Left lung (tissue), 10 donors: ENCODE data around the gene MEF2B. TPM values are rescaled to one million over a fixed set of nuclear protein-coding genes. Genes with fewer than 3 reads are reported as not detected.

Source experiments
- ATAC-seq: fragments of 200-7000 bp; cut with Tn5 transposase; one replicate; pipeline ENCODE4 v1.9.1; 2020; ENCODE audit warnings: moderate library complexity
- DNase-seq, 4 donors: peaks; one replicate each; pipeline ENCODE4 v3.0.0-alpha.2; 2013 to 2020
- H3K27ac ChIP-seq, 2 donors: fragments of 200-600 bp; sonication (generic) in 1 of 2; one replicate each; pipeline versions ENCODE4 v1.5.0 to v1.8.0; 2020 to 2021
- H3K27me3 ChIP-seq, 2 donors: fragments of 200-600 bp; sonication (generic) in 1 of 2; one replicate each; pipeline versions ENCODE4 v1.5.0 to v1.8.0; 2020 to 2021
- H3K36me3 ChIP-seq, 2 donors: fragments of 200-600 bp; sonication (generic) in 1 of 2; one replicate each; pipeline versions ENCODE4 v1.5.0 to v1.8.0; 2020 to 2021
- H3K4me1 ChIP-seq, 2 donors: fragments of 200-600 bp; one replicate each; pipeline ENCODE4 v1.8.0; 2021
- H3K4me3 ChIP-seq, 2 donors: fragments of 200-600 bp; sonication (generic) in 1 of 2; one replicate each; pipeline versions ENCODE4 v1.5.0 to v1.8.0; 2020 to 2021; ENCODE audit warnings: mild to moderate bottlenecking in 1 of 2
- H3K9me3 ChIP-seq, 2 donors: fragments of 200-600 bp; sonication (generic) in 1 of 2; one replicate each; pipeline versions ENCODE4 v1.5.0 to v1.8.0; 2020 to 2021
- intact Hi-C, 2 donors: fragments of 100-400 bp; cut with DNase I; formaldehyde crosslinking; loops; one replicate each; pipeline versions ENCODE4 v1.11.2 to v1.14.2; 2022
- polyA plus RNA-seq, 6 donors: library from polyadenylated mRNA; unstranded; fragments of 120-200 nt; gene quantifications; one replicate each; pipeline ENCODE4 v1.2.1, GENCODE V29; 2013; ENCODE audit not compliant: insufficient read length in 6 of 6
- total RNA-seq, 2 donors: library from RNA; stranded (reverse); fragmentation: NEBNext Ultra II Directional; extraction: Animal tissue kit (Norgen Biotek cat#: 25700); gene quantifications; one replicate each; pipeline ENCODE4 v1.2.1, GENCODE V29; 2021
- TF ChIP-seq, protein P1 (sequence below), 2 donors: fragments of 200-600 bp; sonication (generic) in 1 of 2; IDR thresholded peaks; one replicate each; pipeline versions ENCODE4 v1.5.0 to v1.8.0; 2021; ENCODE audit warnings: antibody characterized with exemption in 2 of 2
- donor health status: DM: no; HTN: yes; CAD: no.
- donor health status: DM: no; HTN: no; CAD: no.

MEF2B gene
- total and polyA plus RNA-seq, 8 donors, result 1.1 to 3.7 (median 2.1) TPM

DNA sequence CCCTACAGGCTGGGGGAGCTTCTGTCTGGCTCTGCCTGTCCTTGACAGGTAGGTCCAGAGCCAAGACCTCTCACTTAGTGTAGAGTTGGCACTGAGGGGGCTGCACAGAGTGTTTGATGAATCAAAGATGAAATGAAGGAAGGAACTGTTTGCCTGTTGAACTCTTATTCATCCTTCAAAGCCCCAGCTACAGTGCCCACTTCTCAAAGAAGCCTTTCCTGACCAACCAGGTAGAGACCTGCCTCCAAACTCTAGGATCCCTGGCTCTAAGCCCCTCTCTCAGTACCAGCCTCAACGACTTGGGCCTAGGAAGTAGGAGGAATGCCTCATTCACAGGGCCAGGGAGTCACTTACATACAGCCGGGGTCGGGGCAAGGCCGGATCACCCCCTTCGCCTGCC lies 22.7 kb downstream of the MEF2B start:
- H3K27me3 ChIP-seq, result no peaks in the 10 kb centered on the region
- H3K9me3 ChIP-seq, result no peaks in the 10 kb centered on the region
- TF ChIP-seq, protein P1, sequence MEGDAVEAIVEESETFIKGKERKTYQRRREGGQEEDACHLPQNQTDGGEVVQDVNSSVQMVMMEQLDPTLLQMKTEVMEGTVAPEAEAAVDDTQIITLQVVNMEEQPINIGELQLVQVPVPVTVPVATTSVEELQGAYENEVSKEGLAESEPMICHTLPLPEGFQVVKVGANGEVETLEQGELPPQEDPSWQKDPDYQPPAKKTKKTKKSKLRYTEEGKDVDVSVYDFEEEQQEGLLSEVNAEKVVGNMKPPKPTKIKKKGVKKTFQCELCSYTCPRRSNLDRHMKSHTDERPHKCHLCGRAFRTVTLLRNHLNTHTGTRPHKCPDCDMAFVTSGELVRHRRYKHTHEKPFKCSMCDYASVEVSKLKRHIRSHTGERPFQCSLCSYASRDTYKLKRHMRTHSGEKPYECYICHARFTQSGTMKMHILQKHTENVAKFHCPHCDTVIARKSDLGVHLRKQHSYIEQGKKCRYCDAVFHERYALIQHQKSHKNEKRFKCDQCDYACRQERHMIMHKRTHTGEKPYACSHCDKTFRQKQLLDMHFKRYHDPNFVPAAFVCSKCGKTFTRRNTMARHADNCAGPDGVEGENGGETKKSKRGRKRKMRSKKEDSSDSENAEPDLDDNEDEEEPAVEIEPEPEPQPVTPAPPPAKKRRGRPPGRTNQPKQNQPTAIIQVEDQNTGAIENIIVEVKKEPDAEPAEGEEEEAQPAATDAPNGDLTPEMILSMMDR (IDR thresholded peaks at IDR 0.05), result no peak
- DNase-seq, result no peak
- H3K4me3 ChIP-seq, result no peak overlapping the region
- H3K36me3 ChIP-seq, result peaks cover 0 to 34% of the 10 kb centered on the region in 2 donors
- no peak for ATAC-seq
- H3K4me1 ChIP-seq, result peaks cover 0 to 6% of the 10 kb centered on the region in 2 donors
- intact Hi-C loops, result no loop called here
- H3K27ac ChIP-seq, result no peak overlapping the region

DNA sequence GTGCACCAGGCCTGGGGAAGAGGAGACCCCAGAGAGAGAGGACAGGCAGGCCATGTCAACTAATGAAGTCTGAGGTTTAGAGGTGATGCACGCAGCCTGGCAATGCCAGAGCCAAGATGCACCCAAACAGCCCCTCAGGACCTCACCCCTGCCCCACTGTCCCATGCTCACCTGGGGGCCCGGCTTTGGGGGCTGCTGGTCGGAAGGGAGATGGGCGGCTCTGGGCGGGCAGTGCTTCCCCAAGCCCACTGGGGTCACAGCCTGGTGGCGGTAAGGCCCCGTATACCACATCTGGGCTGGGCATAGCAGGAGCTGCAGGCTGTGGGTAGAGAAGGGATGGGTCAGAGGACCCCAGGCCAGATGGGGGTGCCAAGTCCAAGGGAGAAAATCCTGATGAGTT lies 23.2 kb downstream of the MEF2B start:
- no peak for ATAC-seq
- H3K4me3 ChIP-seq, result no peak overlapping the region
- no peaks in the 10 kb centered on the region for H3K9me3 ChIP-seq
- DNase-seq, result no peak
- H3K27me3 ChIP-seq, result no peaks in the 10 kb centered on the region
- peaks cover 0 to 6% of the 10 kb centered on the region in 2 donors for H3K4me1 ChIP-seq
- peaks cover 0 to 34% of the 10 kb centered on the region in 2 donors for H3K36me3 ChIP-seq
- H3K27ac ChIP-seq, result no peak overlapping the region
- intact Hi-C loops, result no loop called here
- TF ChIP-seq, protein P1 (IDR thresholded peaks at IDR 0.05), result no peak

DNA sequence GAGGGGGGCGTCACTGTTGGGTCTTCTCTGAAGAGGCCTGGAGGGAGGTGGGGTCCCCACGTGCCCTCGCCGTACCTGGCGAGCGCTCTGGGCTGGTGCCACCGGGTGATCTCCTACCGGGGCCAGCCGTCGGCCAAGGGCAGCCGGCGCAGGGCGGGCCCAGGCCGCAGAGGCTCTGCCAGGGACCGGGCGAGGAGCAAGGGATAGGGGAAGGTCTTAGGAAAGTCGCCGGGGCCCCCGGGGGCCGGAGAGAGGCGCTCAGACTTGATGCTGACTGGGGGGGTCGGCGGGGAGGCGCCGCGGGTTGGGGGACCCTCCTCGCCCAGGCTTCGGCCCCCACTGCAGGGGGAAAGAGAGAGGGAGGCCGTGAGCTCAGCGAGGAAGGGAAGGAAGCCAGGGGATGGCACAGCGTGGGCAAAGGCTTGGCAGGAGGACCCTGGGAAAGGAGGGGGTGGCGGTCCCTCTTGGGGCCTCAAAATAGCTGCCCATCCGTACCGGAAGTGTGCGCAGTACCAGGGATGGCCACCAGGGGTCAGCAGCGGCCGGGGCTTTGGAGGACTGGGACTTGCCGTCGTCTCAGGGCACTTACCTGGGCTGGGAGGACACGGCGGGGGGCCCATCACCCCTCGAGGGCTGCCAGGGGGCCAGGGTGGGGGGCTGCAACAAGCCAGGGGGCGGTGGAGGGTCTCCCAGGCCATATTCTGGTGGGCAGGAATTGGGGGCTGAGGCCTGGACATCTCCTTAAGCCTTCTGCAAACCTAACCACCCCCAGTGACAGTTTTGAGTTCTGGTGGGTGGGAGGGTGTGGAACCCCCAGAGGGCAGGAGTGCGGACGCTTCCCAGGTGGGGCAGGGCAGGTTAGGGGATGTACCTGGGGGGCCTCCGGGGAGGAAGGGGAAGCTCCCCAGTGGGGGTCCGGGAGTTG lies 24.1 kb downstream of the MEF2B start:
- H3K27me3 ChIP-seq, result no peaks in the 10 kb centered on the region
- DNase-seq (peak; percentile 37 to 96 (median 68)), ATAC-seq (peak; percentile 92)
- TF ChIP-seq, protein P1 (IDR thresholded peaks at IDR 0.05), result peak; percentile 90
- H3K4me1 ChIP-seq, result peaks cover 0 to 6% of the 10 kb centered on the region in 2 donors
- H3K9me3 ChIP-seq, result no peaks in the 10 kb centered on the region
- no peak overlapping the region for H3K4me3 ChIP-seq
- intact Hi-C loops, result no loop called here
- H3K27ac ChIP-seq, result no peak overlapping the region
- H3K36me3 ChIP-seq, result peaks cover 0 to 34% of the 10 kb centered on the region in 2 donors

DNA sequence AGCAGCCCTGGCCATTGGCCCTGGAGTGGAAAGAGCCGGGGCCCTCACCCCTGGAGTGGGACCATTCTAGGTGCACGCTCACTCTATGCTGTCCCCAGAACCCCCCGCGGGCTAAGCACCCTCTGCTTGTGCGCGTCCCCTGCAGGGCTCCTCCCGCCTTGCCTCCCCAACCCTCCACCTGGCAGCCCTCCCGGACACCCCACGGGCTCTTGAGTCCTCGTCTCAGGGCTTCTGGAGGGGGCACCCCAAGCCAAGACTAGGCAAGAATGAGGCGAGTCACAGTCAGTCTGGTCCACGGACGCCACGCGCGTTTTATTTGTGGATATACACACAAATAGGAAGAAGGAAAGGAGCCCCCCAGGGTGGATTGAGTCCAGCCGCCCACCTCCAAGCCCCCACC lies 24.8 kb downstream of the MEF2B start:
- peak; percentile 5 for ATAC-seq
- Histone ChIP-seq H3K4me3 (no peak overlapping the region), H3K9me3 (no peaks in the 10 kb centered on the region), H3K36me3 (peaks cover 0 to 34% of the 10 kb centered on the region in 2 donors), H3K27me3 (no peaks in the 10 kb centered on the region), H3K4me1 (peaks cover 0 to 6% of the 10 kb centered on the region in 2 donors), H3K27ac (no peak overlapping the region)
- intact Hi-C loops, result no loop called here
- no peak for DNase-seq
- TF ChIP-seq, protein P1 (IDR thresholded peaks at IDR 0.05), result no peak

DNA sequence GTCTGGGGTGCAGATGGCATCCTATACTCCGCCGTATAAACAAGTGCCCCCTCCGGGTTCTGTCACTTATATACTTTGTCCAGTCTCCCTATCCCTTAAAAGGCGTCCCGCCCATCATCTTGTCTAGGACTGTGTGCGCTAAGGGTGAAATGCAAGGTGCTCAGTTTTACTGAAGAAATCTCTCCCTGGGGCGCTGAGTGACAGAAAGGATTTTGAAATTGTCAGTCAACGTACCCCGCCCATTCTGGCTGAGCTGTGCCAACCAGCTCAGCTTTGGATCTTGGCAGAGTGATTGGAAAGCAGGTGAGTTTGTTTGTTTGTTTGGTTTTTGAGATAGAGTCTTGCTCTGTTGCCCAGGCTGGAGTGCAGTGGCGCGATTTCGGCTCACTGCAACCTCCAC lies 27.7 kb downstream of the MEF2B start:
- Histone ChIP-seq H3K36me3 (peaks cover 0 to 10% of the 10 kb centered on the region in 2 donors), H3K27me3 (no peaks in the 10 kb centered on the region), H3K27ac (no peak overlapping the region), H3K4me3 (no peak overlapping the region), H3K9me3 (no peaks in the 10 kb centered on the region), H3K4me1 (peaks cover 3 to 24% of the 10 kb centered on the region in 2 donors)
- DNase-seq, result no peak
- TF ChIP-seq, protein P1 (IDR thresholded peaks at IDR 0.05), result no peak
- no peak for ATAC-seq
- intact Hi-C loops, result no loop called here
